Epithelial cell of prostate (primary cell): Measurements from ENCODE around the gene UST.
"Not testable (repeated sequence)": the region's sequence is repeated elsewhere in the genome, so short reads cannot be mapped to it uniquely, and the experiment has no call there.

ENCODE experiments used
- DNase-seq: peaks from one replicate; pipeline ENCODE4 v3.0.0-alpha.2; 2011; ENCODE audit warnings: low read depth, low spot score
- H3K27ac ChIP-seq: fragments of 450-650 bp; 2 replicates; pipeline ENCODE4 v1.5.1; 2017; ENCODE audit warnings: mild to moderate bottlenecking

Gene UST

DNA sequence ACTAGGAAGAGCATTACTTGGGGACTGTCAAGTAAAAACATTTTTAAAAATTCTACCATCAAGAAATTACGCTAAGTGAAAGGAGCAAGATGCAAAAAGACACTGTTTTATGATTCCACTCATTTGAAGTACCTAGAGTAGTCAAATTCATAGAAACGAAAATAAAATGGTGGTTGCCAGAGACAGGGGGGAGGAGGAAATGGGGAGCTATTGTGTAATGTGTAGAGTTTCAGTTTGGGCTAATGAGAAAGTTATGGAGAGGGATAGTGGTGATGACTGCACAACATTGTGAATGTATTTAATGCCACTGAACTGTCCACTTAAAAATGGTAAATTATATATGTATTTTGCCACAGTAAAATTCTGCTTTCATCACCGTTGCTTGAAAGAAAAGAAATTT is 83.8 kb downstream of the UST start:
- no peak overlapping the region for H3K27ac ChIP-seq
- DNase-seq, result no peak

DNA sequence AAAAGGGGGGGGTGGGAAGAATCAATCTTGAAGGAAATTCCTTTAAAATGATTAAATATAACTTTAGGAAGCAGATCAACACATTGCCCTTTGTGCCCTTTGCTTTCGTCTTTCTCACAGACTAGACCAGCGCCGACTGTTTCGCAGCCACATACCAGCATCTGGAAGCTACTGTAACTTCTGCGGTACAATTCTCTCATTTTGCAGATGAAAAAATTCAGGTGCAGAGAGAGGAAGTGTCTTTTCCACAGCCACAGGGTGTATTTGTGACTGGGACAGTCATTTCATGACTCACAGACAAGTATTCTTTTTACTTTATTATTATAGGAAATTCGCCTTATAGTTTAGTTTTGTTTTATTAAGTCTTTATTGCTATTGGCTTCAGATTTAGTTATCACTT is 84.2 kb downstream of the UST start:
- H3K27ac ChIP-seq, result peak overlapping the region; percentile 33
- DNase-seq, result no peak

DNA sequence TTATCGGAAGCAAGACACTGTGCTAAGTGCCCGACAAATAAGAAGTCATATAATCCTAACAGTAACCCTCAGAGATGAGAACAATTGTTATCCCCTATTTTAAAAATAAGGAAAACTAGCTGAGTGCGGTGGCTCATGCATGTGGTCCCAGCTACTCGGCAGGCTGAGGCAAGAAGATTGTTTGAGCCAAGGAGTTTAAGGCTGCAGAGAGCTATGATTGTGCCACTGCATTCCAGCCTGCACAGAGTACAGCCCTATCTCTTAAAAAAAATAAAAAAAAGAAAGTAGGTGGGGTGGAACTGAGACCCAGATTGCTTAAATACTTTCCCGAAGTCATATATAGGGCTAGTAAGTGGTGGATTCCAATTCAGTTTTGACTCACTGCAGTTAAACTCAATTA is 84.7 kb downstream of the UST start:
- peak overlapping the region; percentile 33 for H3K27ac ChIP-seq
- no peak for DNase-seq

DNA sequence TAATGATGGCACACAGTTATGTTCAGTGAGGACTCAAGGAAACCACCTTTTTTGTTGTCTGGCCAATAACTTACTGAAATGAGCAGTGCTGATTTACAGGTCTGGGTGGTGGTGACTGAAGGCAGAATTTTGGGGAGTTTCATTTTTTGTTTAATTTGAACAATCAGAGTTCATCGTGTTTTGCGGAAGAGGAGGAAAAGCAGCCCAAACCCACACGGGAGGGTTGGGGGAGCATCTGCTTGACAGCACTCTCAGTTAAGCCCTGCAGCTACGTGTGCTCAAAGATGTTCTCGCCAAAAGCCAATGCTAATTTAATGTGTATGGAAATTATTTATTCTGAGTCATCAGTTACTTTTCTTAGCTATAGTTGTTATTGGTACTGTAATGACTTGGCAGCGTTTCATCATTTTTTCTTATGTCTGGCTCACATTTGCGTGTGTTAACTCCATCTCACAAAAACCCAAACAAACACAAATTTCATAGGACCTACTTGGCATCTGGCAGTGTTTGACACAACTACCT is 89.2 kb downstream of the UST start:
- peak overlapping the region; percentile 23 for H3K27ac ChIP-seq

DNA sequence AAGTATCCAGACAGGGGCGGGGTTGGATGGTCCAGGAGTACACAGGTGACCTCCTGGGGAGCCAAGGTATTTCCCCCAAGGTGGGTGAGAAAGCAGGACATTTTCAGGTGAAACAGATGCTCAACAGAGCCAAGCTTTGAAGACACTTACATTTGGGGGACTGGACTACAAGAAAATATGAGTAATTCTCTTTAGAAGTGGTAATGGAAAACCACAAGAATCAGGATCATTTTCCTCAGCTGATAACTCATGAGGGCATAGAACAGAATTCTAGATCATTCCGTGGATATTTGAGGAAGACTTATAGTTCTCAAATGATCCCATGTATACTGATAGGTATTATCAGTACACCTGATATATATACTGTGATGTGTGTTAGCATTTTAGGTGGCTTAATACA is 89.9 kb downstream of the UST start:
- H3K27ac ChIP-seq, result peak overlapping the region; percentile 23
- no peak for DNase-seq

More for the DNA sequence above, 89.2 kb downstream of the UST start:
- no peak for DNase-seq

DNA sequence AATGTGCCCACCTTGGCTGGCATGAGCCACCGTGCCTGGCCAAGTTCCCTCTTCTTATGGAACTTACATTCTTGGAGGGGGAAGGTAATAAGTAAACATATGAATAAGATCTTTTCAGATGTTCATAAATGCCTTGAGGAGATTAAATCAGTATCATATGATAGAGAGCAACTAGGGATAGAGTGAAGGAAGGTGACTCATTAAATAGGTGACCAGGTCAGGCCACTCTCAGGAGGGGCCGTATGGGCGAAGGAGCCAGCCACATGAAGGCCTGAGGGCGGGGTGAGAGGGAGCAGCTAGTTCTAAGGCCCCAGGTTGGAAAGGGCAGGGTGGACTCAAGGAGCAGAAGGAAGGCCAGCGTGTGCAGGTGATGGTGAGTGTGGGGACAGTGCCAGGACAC is 91.1 kb downstream of the UST start:
- DNase-seq, result no peak
- H3K27ac ChIP-seq, result peak overlapping the region; percentile 9

DNA sequence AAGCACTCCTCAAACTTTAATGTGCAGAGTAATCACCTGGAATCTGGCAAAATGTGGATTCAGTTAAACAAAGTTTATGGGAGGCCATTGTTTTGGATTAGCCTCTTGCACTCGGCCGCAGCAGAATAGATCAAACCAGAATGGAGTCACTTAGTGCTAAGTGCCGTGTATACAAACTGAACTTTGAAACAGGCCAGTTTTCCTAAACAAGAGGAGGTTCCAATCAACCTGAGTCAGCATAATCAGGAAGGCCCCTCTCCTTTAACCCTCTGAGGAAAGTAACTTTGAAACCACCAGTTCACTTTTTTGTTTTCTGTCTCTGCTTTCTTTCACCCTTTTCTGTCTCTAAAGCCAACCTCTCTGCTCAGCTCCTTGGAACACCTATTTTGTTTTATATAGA is 92.2 kb downstream of the UST start:
- DNase-seq, result no peak

DNA sequence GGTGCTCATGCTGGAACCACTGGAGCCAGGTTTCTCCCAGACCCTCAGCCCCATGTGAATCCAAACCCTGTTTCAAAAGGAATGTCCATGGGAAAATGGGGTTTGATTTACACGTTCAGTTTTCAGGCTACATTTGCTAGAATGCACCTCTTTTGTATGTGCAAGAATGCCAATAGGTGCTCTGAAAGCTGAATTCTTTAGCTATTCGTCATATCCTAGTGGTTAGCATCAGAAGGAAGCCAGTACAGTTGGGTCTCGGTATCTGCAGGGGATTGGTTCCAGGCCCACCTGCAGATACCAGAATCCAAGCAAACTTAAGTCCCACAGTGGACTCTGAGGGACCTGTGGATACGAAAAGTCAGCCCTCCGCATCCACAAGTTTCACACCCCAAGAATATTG is 93.4 kb downstream of the UST start:
- no peak for DNase-seq
- no peak overlapping the region for H3K27ac ChIP-seq

More for the DNA sequence above, 92.2 kb downstream of the UST start:
- no peak overlapping the region for H3K27ac ChIP-seq

DNA sequence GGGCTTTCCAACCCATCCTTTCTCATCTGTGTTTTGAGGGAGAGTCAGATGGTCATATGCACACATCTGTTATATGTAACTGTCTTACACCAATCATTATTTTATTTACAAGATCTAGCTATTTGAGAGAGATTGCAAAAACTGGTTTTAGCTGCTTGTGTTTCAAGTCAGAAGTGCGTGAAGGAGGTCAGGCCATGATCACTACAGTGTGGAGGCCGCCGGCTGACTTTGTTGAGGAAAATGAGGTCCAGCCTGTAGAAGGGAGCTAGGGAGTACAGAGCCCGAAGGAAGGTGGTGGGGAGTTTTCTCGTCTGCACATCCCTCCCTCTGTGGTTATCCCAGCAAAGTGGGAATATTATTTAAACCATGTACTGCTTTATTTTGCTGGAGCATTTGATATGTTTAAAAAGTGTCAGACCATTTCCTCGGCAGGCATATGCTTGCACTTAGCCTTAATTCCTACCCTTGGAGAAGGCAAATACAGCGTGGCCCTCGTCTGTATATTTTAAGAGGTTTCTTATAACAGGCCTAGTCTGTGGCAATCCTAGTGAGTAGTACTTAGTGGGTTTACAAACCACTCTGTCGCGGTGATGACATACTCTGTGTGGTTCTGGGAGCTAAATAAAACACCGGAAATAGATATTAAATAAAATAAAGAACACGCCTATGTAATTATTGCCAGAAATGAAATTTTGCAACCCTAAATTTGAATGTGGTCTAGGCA is 95.6 kb downstream of the UST start:
- H3K27ac ChIP-seq, result no peak overlapping the region
- no peak for DNase-seq

DNA sequence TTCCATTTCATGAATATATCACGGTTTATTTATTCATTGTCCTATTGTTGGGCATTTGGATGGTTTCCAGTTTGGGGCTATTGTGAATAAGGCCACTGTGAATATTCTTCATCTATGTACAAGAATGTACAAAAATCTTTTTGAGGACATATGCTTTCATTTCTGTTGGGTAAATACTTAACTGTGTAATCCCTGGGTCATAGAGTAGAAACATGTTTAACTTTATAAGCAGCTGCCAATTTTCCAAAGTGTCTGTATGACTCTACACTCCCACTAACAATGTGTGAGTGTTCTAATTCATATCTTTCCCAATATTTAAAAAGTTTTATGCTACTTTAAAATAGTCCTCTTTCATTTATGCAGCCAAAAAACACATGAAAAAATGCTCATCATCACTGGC is 98.6 kb downstream of the UST start:
- DNase-seq, result no peak
- H3K27ac ChIP-seq, result no peak overlapping the region

DNA sequence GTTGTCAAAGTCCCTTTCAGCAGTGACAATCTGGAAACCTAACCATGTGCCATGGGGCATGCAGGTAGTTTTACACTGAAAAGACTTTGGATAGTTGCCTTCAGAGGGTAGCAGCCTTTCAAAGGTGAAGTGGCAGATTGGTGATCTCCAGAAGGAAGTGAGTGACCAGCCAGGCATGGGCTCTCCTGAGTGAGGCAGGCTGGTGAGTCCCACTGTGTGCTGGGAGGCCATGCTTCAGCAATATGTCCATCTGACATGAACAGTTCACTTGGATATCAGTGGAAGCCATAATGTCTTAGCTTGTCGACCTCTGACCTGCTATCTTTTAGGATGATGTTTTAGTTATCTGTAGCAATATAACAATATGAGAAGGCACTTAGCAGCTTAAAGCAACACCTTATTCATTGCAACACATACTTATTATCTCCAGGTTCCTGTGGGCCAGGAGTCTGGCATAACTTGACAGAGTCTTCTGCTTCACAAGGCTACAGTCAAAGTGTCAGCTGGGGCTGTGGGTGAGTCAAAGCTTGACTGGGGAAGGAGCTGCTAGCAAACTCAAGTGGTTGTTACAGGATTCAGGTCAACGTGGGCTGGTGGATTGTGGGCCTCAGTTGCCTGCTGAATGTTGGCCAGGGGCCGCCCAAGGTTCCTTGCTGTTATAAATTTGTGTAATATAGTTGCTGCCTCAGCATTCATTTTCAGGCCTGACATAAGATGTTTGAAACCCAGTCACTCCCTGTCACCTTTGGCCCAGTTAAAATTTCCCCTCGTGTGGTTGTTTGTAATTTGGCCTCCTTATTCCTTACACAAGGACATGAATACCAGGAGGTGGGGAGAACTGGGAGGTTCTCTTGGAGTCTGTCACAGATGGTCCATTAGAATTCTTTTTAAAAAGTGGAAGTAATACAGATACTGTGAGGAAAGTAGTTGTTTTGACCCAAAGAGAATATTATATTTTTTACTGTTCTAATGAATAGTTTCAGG is 100.2 kb downstream of the UST start:
- no peak for DNase-seq

DNA sequence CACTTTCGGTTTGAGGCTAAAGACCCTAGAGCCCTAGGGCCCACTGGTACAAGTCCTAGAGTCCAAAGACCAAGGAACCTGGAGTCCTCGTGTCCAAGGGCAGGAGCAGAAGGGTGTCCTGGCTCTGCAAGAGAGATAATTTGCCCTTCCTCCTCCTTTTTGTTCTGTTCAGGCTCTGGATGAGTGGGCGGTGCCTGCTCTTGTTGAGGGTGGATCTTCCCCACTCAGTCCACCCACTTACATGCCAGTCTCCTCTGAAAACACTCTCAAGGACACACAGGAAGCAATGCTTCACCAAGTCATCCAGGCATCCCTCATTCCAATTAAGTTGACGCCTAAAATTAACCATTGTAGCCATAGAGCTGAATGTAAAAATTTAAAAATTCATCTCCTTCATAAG is 102.1 kb downstream of the UST start:
- DNase-seq, result no peak

More for the DNA sequence above, 100.2 kb downstream of the UST start:
- no peak overlapping the region for H3K27ac ChIP-seq

DNA sequence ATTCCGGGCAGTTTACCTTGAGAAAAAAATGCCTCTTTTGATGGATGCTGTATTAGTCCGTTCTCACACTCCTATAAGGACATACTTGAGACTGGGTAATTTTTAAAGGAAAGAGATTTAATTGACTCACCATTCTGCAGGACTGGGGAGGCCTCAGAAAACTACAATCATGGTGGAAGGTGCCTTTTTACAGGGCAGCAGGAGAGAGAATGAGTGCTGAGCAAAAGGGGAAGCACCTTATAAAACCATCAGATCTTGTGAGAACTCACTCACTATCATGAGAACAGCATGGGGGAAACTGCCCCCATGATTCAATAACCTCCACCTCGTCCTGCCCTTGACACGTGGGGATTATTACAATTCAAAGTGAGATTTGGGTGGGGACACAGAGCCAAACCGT is 102.6 kb downstream of the UST start:
- not testable (repeated sequence) for H3K27ac ChIP-seq, DNase-seq

More for the DNA sequence above, 102.1 kb downstream of the UST start:
- H3K27ac ChIP-seq, result no peak overlapping the region

DNA sequence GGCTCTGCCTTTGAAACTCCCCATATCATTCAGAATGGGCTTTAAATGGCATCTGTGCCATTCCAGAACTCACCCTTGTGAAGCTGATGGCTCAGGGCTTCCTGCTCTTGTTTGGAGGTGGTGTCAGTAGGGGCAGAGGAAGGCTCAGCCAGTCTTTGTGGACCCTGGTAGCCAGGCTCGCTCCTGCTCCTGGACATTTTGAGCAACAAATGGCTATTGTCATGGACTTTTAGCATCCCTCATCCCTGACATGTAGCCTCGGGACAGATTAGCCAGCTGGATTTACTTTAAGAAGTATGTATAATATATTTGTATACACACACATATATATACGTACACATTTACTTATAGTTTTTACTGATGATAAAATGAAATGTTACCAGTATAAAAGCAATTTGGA is 104.1 kb downstream of the UST start:
- no peak overlapping the region for H3K27ac ChIP-seq
- no peak for DNase-seq

DNA sequence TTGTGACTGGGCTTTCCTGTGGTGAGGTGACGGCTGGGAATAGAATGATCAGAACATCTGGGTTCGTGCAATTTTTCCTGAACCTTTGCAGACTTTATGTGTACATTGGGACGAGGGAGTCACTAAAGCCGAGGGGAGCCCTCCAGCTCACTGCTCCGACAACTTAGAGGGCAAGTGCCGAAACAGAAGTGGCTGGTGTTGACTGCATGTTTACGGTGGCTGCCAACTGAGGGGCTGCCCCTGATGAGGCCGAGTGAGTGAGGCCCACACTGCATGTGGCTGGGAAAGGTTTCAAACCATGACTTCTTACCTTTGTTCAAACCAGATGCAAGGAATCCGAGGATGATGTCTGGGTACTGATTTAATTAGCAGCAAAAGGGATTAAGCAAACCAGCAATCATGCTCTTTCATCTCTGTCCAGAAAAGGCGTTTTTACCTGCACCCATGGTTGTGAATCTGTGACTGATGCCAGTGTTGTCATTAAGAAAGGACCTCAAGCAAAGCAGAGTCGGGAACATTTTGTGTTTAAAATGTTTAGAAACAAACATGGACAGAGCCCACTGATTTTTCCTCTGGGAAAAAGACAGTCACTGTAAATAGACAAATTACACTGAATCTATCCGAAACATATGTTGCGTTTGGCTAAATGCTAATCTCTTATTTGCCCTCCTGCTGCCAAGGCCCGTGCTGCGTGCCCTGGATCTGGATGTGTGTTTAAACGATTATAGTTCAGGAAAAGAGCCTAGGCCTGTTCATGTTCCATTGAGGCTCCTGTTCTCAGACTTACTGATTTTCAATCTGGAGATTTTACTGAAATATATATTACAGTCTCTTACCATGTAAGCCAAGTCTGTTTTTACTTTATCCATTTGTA is 105.1 kb downstream of the UST start:
- H3K27ac ChIP-seq, result no peak overlapping the region
- no peak for DNase-seq

DNA sequence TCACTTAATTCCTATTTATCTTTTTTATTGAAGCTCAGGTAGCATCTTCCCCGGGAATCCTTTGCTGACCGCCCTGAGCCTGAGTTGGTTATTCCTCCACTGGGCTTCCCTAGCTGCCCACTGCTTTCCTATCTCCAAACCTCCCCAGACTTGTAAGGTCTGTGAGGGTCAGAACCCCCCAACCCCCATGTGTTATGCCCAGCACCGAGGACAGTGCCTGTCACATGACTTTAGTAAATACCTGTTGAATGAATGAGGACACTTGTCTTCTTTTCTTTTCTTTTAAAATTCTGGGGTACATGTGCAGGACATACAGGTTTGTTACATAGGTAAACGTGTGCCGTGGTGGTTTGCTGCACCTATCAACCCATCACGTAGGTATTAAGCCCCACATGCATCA is 105.9 kb downstream of the UST start:
- H3K27ac ChIP-seq, result no peak overlapping the region
- DNase-seq, result no peak

DNA sequence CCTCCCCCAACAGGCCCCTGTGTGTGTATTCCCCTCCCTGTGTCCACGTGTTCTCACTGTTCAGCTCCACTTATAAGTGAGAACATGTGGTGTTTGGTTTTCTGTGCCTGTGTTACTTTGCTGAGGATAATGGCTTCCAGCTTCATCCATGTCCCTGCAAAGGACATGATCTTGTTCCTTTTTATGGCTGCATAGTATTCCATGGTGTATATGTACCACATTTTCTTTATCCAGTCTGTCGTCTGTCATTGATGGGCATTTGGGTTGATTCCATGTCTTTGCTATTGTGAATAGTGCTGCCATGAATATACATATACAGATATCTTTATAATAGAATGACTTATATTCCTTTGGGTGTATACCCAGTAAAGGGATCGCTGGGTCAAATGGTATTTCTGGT is 106.3 kb downstream of the UST start:
- H3K27ac ChIP-seq, DNase-seq: not testable (repeated sequence)

DNA sequence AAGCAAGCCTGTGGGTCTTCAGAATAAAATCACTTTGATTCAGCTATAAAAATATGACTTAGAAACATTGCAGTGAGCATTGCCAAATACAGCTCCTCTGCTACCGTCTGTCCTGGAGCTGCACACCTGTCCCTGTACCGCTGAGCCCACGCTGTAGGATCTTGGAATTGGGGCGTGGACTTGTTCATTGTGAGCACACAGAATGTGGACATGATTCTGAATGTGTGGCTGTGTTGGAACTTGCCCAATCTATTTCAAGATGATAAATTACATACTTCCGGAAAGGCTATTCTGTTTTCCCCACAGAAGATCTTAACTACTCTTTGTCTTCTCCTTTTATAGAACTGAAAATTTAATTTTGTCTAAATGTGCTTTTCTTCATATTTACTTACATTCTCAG is 107.3 kb downstream of the UST start:
- DNase-seq, result peak; percentile 61
- H3K27ac ChIP-seq, result peak overlapping the region; percentile 76

DNA sequence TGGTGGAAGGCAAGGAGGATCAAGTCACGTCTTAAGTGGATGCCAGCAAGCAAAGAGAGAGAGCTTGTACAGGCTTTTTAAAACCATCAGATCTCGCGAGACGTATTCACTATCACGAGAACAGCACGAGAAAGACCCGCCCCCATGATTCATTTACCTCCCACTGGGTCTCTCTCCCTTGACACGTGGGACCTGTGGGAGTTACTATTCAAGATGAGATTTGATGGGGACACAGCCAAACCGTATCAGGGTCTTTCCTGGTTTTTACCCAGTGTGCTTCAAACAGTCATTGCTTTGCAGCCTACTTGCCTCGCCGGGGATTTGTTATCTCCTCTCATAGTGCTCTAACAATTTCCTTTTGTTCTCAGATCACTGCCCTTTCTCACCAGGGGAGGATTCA is 108.2 kb downstream of the UST start:
- H3K27ac ChIP-seq, result peak overlapping the region; percentile 76
- DNase-seq, result no peak

DNA sequence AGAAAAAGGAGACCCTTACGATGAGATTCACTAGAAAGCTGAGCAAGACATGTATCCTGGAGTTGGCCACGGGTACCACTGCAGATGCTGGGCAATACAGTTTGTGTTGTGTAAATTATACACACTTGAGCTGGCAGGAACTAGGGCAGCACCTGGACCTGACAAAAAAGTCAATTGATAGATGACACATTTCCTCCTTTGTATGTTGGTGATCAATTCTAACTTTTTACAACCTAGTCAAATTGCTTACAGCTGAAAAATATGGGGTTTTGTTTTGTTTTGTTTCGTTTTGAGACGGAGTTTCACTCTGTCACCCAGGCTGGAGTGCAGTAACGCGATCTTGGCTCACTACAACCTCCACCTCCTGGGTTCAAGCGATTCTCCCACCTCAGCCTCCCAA is 108.9 kb downstream of the UST start:
- H3K27ac ChIP-seq, result peak overlapping the region; percentile 76
- no peak for DNase-seq
